CD4-positive, alpha-beta T cell treated with Interleukin-2 at 100 ng/mL for 4 hours (primary cell): Measurements from ENCODE around the gene ATP6V0C.
A peak's percentile ranks its signal among the peaks of the same experiment; 100 is the strongest.
"Not testable (repeated sequence)": the region's sequence is repeated elsewhere in the genome, so short reads cannot be mapped to it uniquely, and the experiment has no call there.

Source experiments
- DNase-seq: peaks from one replicate; pipeline ENCODE4 v3.0.0-alpha.2; 2020; ENCODE audit warnings: low spot score

ATP6V0C gene

DNA sequence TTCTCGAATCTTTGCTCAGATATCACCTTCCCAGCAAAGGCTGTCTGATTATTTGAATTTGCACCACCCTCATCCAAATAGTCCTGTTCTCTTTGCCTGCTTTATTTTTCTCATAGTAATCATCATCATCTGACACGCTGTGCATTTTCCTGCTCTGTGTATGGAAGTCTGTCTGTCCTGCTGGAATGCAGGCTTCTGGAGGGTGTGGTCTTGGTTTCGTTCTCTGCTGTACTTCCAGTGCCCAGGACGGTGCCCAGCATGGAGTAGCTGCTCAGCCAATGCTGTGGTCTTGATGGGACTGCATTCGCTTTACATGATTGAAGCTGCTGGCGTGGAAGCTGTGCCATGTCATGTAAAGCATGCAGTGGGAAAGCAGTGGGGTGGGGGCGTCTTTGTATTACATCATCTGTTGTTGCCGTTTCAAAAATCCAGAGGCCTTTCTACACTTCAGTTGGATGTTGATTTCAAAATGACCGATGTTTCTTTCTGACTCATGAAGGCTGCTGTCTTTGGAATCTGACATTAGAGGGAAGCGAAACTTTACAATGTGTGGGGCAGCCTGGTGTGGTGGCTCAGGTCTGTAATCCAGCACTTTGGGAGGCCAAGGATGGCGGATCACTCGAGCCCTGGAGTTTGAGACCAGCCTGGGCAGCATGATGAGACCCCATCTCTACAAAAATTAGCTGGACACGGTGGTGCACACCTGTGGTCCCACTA, 41.1 kb downstream of the ATP6V0C start:
- DNase-seq = not testable (repeated sequence)

DNA sequence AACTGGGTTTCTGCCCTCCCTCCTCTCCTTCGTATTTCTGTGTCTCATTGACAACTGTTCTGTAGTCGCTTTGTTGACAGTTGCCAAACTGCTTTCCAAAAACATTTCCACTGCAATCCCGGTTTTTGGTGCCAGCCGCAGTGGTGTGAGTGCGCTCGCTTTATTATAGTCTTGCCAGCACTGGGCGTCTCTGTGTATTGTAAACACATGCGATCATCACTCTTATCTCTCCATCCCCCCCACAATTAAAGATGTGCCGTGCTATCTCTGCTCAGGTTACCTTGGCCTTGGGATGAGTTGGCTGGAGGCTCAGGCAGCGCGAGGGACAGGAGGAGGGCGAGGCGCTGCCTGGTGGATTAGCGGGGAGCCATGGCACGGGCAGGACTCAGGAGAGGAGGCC, 43.4 kb downstream of the ATP6V0C start:
- not testable (repeated sequence) for DNase-seq

DNA sequence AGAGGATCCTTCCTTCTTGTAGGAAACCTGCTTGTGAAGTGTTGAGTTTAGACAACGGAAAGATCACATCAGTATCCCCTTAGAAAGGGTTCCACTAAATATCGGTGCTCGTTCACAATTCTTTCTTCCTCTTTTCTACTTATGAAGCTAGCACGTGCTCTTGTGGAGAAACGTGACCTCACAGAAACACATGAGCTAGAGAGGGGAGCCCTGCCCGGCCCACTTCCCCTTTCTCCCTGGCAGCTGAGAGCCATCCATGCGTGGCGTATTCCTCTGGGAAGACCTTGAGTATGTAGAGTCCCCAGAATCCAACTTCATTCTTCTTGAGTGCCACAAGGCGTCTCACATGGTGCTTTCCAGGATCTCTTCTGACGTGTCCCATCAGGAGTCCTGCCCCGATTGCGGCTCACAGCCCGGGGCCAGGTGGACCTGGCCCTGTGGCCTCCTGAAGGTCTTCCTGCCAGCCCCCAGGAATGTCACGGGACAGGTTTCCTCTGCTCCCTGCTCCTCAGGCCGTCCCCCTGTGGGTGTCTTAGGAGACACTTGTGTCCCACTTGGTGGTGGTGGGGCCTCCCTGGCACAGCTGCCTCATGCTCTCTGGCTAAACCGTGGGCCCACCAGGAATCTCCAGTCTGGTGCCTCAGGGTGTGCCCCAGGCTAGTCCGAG, 46.5 kb downstream of the ATP6V0C start:
- not testable (repeated sequence) for DNase-seq

DNA sequence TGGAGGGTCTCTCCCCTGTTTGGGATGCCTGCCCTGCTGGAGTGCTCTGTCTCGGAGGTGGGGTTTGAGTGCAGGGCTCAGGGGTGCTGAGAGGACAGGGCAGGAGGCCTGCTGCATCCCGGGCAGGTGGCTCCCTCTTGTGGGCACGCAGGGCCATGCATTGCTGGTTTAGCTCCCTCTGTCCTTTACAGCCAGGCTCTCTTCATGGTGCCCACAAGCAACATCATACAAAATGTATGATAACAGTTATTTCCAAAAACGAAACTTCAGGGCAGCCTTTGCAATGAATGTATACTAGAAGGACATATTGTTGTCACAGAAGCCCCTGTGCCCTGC, 47.0 kb downstream of the ATP6V0C start:
- peak; percentile 75 for DNase-seq

DNA sequence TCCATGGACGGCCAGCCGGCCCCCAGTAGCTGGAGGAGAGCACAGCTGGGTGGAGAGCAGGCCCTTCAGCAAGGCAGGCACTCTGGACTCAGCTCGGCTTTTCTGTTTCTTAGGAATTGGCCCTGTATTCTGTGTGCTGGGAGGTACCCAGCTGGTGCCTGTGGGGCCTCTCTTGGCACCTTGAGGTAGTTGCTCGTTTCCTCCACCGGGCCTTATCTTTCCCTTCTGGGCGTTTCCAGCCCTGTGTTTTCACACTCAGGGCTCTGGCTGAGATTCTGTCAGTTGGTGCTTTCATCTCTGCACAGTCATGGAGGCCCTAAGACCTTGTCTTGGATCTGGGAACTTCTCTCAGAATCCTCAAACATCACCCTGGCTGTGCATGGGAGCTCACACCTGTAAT, 53.8 kb downstream of the ATP6V0C start:
- DNase-seq = not testable (repeated sequence)

DNA sequence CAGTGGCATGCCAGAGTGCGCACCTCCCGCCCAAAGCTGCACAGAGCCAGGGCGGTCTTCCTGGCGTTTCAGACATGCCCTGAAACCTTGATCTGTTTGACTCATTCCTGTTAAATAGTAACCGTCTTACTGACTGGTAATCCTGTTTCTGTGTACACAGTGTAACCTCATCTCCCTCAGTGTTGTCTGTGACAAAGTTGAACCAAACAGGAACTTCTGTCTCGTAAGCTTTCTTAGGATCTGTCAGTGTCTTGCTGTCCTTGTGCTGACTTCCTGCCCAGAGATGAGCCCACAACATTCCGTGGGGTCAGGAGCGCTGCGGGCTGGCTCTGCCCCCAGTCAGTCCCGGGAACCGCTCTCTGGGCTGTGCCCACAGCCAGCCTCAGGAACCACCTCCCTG, 54.8 kb downstream of the ATP6V0C start:
- not testable (repeated sequence) for DNase-seq
